ENCODE measurements around the gene GCA.

GCA gene

GRCh38 chr2:162328424-162329157, 15.3 kb upstream of the GCA start:
- no peak for DNase-seq

GRCh38 chr2:162330881-162331280, 13.1 kb upstream of the GCA start:
- DNase-seq: no peak

- peak; percentile 5 for DNase-seq
Measured at GRCh38 chr2:162333968-162334367, 10.0 kb upstream of the GCA start.

GRCh38 chr2:162337868-162338267, 6.1 kb upstream of the GCA start:
- no peak for DNase-seq

- no peak for DNase-seq
Measured at GRCh38 chr2:162340822-162341221, 3.1 kb upstream of the GCA start.

- no peak for DNase-seq
Measured at GRCh38 chr2:162342321-162342720, 1.6 kb upstream of the GCA start.

- no peak for DNase-seq
Measured at GRCh38 chr2:162342841-162343240, 1.1 kb upstream of the GCA start.

- no peak for DNase-seq
Measured at GRCh38 chr2:162343492-162343823, 474 bp upstream of the GCA start.

- DNase-seq: no peak
Measured at GRCh38 chr2:162344617-162344950, 652 bp downstream of the GCA start.

GRCh38 chr2:162365392-162365791, 21.5 kb downstream of the GCA start:
- no peak for DNase-seq

- DNase-seq: no peak
Measured at GRCh38 chr2:162368494-162368893, 24.6 kb downstream of the GCA start.

- no peak for DNase-seq
Measured at GRCh38 chr2:162369551-162369950, 25.6 kb downstream of the GCA start.

GRCh38 chr2:162370931-162371330, 27.0 kb downstream of the GCA start:
- no peak for DNase-seq

GRCh38 chr2:162372818-162373217, 28.9 kb downstream of the GCA start:
- DNase-seq: no peak

GRCh38 chr2:162379719-162380580, 36.0 kb downstream of the GCA start:
- no peak for DNase-seq

GRCh38 chr2:162381851-162382250, 37.9 kb downstream of the GCA start:
- DNase-seq: no peak

GRCh38 chr2:162382278-162382677, 38.3 kb downstream of the GCA start:
- DNase-seq: no peak

- no peak for DNase-seq
Measured at GRCh38 chr2:162385536-162385935, 41.6 kb downstream of the GCA start.

- no peak for DNase-seq
Measured at GRCh38 chr2:162390801-162391200, 46.9 kb downstream of the GCA start.

GRCh38 chr2:162400336-162400735, 56.4 kb downstream of the GCA start:
- no peak for DNase-seq

- DNase-seq: no peak
Measured at GRCh38 chr2:162401871-162402270, 57.9 kb downstream of the GCA start.

- no peak for DNase-seq
Measured at GRCh38 chr2:162403884-162404283, 60.0 kb downstream of the GCA start.
